ENCODE results near the gene MAZ. TPM values are rescaled to one million over a fixed set of nuclear protein-coding genes. Genes with fewer than 3 reads are reported as not detected.

The MAZ gene
- total and polyA plus RNA-seq, 2 of the 13 experiments (the other 11 are each of a cell fraction or from before 2014, with no cell fraction given) = 203 to 277 TPM

GRCh38 chr16:29765167-29766032, 40.9 kb upstream of the MAZ start (continued):
- peak; percentile 84 for TF ChIP-seq MIER2 (CRISPR knock-in tag; IDR thresholded peaks at IDR 0.05)
- TF ChIP-seq NCOR1 (IDR thresholded peaks at IDR 0.05; ENCODE audit: borderline replicate concordance, low read length) = peak; percentile 94
- TF ChIP-seq STAT5B (CRISPR knock-in tag; IDR thresholded peaks at IDR 0.05) = no peak
- TF ChIP-seq NFKBIZ (CRISPR knock-in tag; IDR thresholded peaks at IDR 0.05) = peak; percentile 94
- TF ChIP-seq ZSCAN21 (CRISPR knock-in tag; IDR thresholded peaks at IDR 0.05; ENCODE audit: borderline replicate concordance) = peak; percentile 78; the same call in 1 of the 2 replicates
- no peak for TF ChIP-seq HMGXB3 (CRISPR knock-in tag; IDR thresholded peaks at IDR 0.05; ENCODE audit: borderline replicate concordance)
- no peak for TF ChIP-seq ATF4 (CRISPR knock-in tag; IDR thresholded peaks at IDR 0.05)
- no peak for TF ChIP-seq U2AF1 (optimal IDR thresholded peaks at IDR 0.05; ENCODE audit: low read depth, low read length)
- no peak for TF ChIP-seq FOSL1 (CRISPR knock-in tag; IDR thresholded peaks at IDR 0.05; ENCODE audit: borderline replicate concordance)
- peak; percentile 86; the same call in 1 of the 2 replicates for TF ChIP-seq MED13 (CRISPR knock-in tag; IDR thresholded peaks at IDR 0.05)
- TF ChIP-seq CC2D1A (CRISPR knock-in tag; IDR thresholded peaks at IDR 0.05) = no peak
- TF ChIP-seq PHF20 (CRISPR knock-in tag; IDR thresholded peaks at IDR 0.05) = peak; percentile 43; the same call in 1 of the 2 replicates
- no peak for TF ChIP-seq ATF6 (CRISPR knock-in tag; conservative IDR thresholded peaks at IDR 0.05)
- TF ChIP-seq ARID3A (IDR thresholded peaks at IDR 0.05; ENCODE audit: low read depth, low read length) = peak; percentile 84
- TF ChIP-seq NR2F2 (IDR thresholded peaks at IDR 0.05; ENCODE audit: borderline replicate concordance, low read depth) = peak; percentile 94

Data from HepG2 (cell line).